ENCODE data around the gene SMYD3.

- no peak for TF ChIP-seq CTCF (IDR thresholded peaks at IDR 0.05)
- no peak for TF ChIP-seq POLR2AphosphoS5 (IDR thresholded peaks at IDR 0.05; ENCODE audit: low read depth, low read length)
- TF ChIP-seq REST (IDR thresholded peaks at IDR 0.05; ENCODE audit: insufficient read depth in 1 of 2, low read depth in 2 of 2, low read length in 1 of 2), result no peak
These were observed 738.5 kb downstream of the SMYD3 start for GRCh38 chr1:245768596-245768995.

Measured in Panc1 (cell line).